Immature natural killer cell (primary cell): ENCODE results near the gene AKR1C1. TPM values are rescaled to one million over a fixed set of nuclear protein-coding genes. Genes with fewer than 3 reads are reported as not detected.
A peak's percentile ranks its signal among the peaks of the same experiment; 100 is the strongest.
"Not testable (repeated sequence)": the region's sequence is repeated elsewhere in the genome, so short reads cannot be mapped to it uniquely, and the experiment has no call there.

Experiments
- DNase-seq, 3 donors: peaks; one replicate each; pipeline ENCODE4 v3.0.0; 2022; ENCODE audit warnings: mixed read lengths in 1 of 3
- H3K27ac Mint-ChIP-seq, 6 donors: one replicate each; pipeline ENCODE4 v1.8.0; 2020; ENCODE audit warnings: mixed read lengths in 6 of 6, mild to moderate bottlenecking in 5 of 6, inconsistent platforms in 4 of 6, moderate library complexity in 3 of 6
- H3K27me3 Mint-ChIP-seq, 3 donors: one replicate each; pipeline ENCODE4 v1.8.0; 2020 to 2021; ENCODE audit warnings: low read depth in 3 of 3, mild to moderate bottlenecking in 3 of 3, mixed read lengths in 3 of 3, moderate library complexity in 3 of 3, inconsistent platforms in 1 of 3
- H3K36me3 Mint-ChIP-seq, 3 donors: one replicate each; pipeline ENCODE4 v1.8.0; 2020; ENCODE audit warnings: mixed read lengths in 3 of 3, inconsistent platforms in 2 of 3, mild to moderate bottlenecking in 2 of 3
- H3K4me1 Mint-ChIP-seq, 2 donors: one replicate each; pipeline ENCODE4 v1.8.0; 2020; ENCODE audit warnings: inconsistent platforms in 2 of 2, mild to moderate bottlenecking in 2 of 2, mixed read lengths in 2 of 2, moderate library complexity in 1 of 2
- H3K4me3 Mint-ChIP-seq, 5 donors: one replicate each; pipeline ENCODE4 v1.8.0; 2020; ENCODE audit warnings: mild to moderate bottlenecking in 5 of 5, mixed read lengths in 5 of 5, inconsistent platforms in 3 of 5, moderate library complexity in 3 of 5
- H3K9me3 Mint-ChIP-seq, 6 donors: one replicate each; pipeline ENCODE4 v1.8.0; 2020; ENCODE audit warnings: mild to moderate bottlenecking in 6 of 6, mixed read lengths in 6 of 6, inconsistent platforms in 4 of 6, moderate library complexity in 3 of 6
- polyA plus RNA-seq, 3 donors: library from polyadenylated mRNA; unstranded; fragments of 300-500 nt; fragmentation: Illumina TruSeq; gene quantifications; one replicate each; pipeline ENCODE4 v1.2.3, GENCODE V29; 2021

The AKR1C1 gene
- polyA plus RNA-seq, 3 donors from 2014 or later = not detected

DNA sequence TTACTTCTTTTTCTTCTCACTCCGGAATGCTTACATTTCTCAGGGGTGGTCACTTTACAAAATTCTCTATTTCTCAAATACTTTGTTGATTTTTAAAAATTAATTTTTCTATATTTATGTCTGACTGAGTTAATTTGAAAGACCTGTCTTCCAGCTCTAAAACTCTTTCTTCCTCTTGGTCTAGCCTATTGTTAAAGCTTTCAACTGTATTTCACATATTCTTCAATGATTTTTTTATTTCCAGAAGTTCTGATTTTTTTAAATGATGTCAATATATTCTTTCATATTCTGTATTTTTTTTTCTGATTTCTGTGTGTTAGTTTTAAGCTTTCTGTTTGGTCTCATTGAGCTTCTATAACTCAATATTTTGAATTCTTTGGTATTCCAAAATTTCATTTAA is 67.8 kb downstream of the AKR1C1 start:
- no peak for DNase-seq
- Mint-ChIP-seq H3K27me3 (peaks cover 4 to 6% (median 5%) of the 10 kb centered on the region in 3 donors), H3K4me1 (no peaks in the 10 kb centered on the region), H3K36me3 (peaks cover 6 to 18% (median 12%) of the 10 kb centered on the region in 3 donors), H3K4me3 (no peak overlapping the region), H3K27ac (no peak overlapping the region), H3K9me3 (peaks cover 6 to 57% (median 34%) of the 10 kb centered on the region in 6 donors)

GRCh38 chr10:5031588-5031987 is 68.4 kb downstream of the AKR1C1 start:
- peaks cover 6 to 57% (median 34%) of the 10 kb centered on the region in 6 donors for H3K9me3 Mint-ChIP-seq
- H3K27ac Mint-ChIP-seq, H3K27me3 Mint-ChIP-seq, DNase-seq, H3K4me1 Mint-ChIP-seq: not testable (repeated sequence)
- H3K36me3 Mint-ChIP-seq = peaks cover 6 to 18% (median 12%) of the 10 kb centered on the region in 3 donors
- peak overlapping the region in 1 of 5 donors; percentile 8 for H3K4me3 Mint-ChIP-seq

DNA sequence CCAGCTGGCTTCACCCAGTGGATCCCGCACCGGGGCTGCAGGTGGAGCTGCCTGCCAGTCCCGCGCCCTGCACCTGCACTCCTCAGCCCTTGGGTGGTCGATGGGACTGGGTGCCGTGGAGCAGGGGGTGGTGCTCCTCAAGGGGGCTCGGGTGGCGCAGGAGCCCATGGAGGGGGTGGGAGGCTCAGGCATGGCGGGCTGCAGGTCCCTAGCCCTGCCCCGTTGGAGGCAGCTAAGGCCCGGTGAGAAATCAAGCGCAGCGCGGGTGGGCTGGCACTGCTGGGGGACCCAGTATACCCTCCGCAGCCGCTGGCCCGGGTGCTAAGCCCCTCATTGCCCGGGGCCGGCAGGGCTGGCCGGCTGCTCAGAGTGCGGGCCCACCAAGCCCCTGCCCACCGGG is 69.2 kb downstream of the AKR1C1 start:
- H3K9me3 Mint-ChIP-seq = peaks cover 6 to 57% (median 34%) of the 10 kb centered on the region in 6 donors

More for the DNA sequence above, 69.2 kb downstream of the AKR1C1 start:
- H3K4me1 Mint-ChIP-seq, H3K27me3 Mint-ChIP-seq, H3K4me3 Mint-ChIP-seq, DNase-seq, H3K27ac Mint-ChIP-seq: not testable (repeated sequence)
- peaks cover 6 to 18% (median 12%) of the 10 kb centered on the region in 3 donors for H3K36me3 Mint-ChIP-seq

Other genes with a start within 250 kb of the AKR1C1 start
- gene AKR1E2, start 137.2 kb upstream of the AKR1C1 start, polyA plus RNA-seq = not detected
- gene AKR1C2, start 40.4 kb downstream of the AKR1C1 start, polyA plus RNA-seq = not detected
- gene AKR1C3, start 131.0 kb downstream of the AKR1C1 start, polyA plus RNA-seq = 100 to 1,000 TPM; 219 to 534 (median 321) TPM
- not detected for gene AKR1C8, start 221.7 kb downstream of the AKR1C1 start, polyA plus RNA-seq
- not detected for gene AKR1C4, start 233.4 kb downstream of the AKR1C1 start, polyA plus RNA-seq